AG04450 (cell line): ENCODE data around the gene NPIPA5. TPM values are rescaled to one million over a fixed set of nuclear protein-coding genes. Genes with fewer than 3 reads are reported as not detected.
"Not testable (repeated sequence)": the region's sequence is repeated elsewhere in the genome, so short reads cannot be mapped to it uniquely, and the experiment has no call there.

Source experiments
- CTCF ChIA-PET: fragments of 300-600, 350-600 bp; formaldehyde crosslinking; extraction: SDS; loops from one replicate; lab custom pipeline; 2022; ENCODE audit warnings: antibody characterized with exemption, inconsistent platforms; lab: Charles Lee
- POLR2A ChIA-PET: fragments of 350-600 bp; formaldehyde crosslinking; extraction: SDS; loops from one replicate; lab custom pipeline; 2021; ENCODE audit warnings: antibody characterized with exemption, inconsistent platforms; lab: Yijun Ruan, JAX
- DNase-seq: peaks from one replicate; pipeline ENCODE4 v3.0.0-alpha.2; 2011; ENCODE audit warnings: low read depth, low spot score
- H3K27ac ChIP-seq: one replicate; pipeline ENCODE4 v1.5.1; 2012; ENCODE audit warnings: low read depth, low read length, control low read depth
- H3K27me3 ChIP-seq: one replicate; pipeline ENCODE4 v1.6.0; 2012; ENCODE audit warnings: low read length; ENCODE audit not compliant: control insufficient read depth, insufficient read depth
- H3K4me3 ChIP-seq: 2 replicates; pipeline ENCODE4 v1.5.1; 2011; ENCODE audit warnings: mild to moderate bottlenecking, low read depth, low read length, control low read depth
- H3K9me3 ChIP-seq: 2 replicates; pipeline ENCODE4 v1.5.1; 2012; ENCODE audit warnings: low read length; ENCODE audit not compliant: control insufficient read depth, insufficient read depth
- polyA minus RNA-seq: library from RNA; depleted of rRNA, polyadenylated mRNA; stranded (reverse); fragments of >200 nt; gene quantifications from 2 replicates; pipeline ENCODE4 v1.2.3, GENCODE V29; 2011; rRNA and poly(A)+ RNA removed
- polyA plus RNA-seq: library from polyadenylated mRNA; depleted of rRNA; stranded (reverse); fragments of >200 nt; gene quantifications from 2 replicates; pipeline ENCODE4 v1.2.3, GENCODE V29; 2011; rRNA removed
- TF ChIP-seq, protein P1 (sequence below): IDR thresholded peaks from 2 replicates; pipeline ENCODE4 v1.5.1; 2011; ENCODE audit warnings: low read depth, low read length, control low read depth, inconsistent platforms

NPIPA5 gene
- polyA plus RNA-seq (13.3 and 15.9 TPM in 2 replicates), polyA minus RNA-seq (1.0 and 2.7 TPM in 2 replicates)

DNA sequence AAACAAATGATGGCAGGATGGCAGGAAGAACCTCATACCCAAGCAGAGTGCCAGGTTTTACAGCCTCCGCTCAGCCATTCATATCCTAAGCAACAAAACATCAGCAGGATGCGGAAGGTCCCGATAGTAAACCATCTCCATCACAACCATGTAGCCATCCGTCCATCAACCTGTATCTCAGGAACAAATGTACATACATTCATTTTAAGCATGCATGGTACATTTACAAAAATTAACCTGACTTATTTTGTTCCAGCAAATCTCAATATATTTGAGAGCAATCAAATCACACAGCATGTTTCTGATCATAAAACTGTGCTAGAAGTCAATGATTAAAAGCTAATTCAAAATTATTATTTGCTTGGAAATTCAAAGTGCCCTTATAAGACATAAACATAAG lies at the start of gene NPIPA5:
Gene NPIPA5 (minus strand): TSS at position 101 of the 400 bp plus-strand sequence. CDS start 0 bp downstream, at position 101.
- H3K27ac ChIP-seq, H3K27me3 ChIP-seq, CTCF ChIA-PET, DNase-seq, H3K4me3 ChIP-seq, H3K9me3 ChIP-seq, POLR2A ChIA-PET: not testable (repeated sequence)

DNA sequence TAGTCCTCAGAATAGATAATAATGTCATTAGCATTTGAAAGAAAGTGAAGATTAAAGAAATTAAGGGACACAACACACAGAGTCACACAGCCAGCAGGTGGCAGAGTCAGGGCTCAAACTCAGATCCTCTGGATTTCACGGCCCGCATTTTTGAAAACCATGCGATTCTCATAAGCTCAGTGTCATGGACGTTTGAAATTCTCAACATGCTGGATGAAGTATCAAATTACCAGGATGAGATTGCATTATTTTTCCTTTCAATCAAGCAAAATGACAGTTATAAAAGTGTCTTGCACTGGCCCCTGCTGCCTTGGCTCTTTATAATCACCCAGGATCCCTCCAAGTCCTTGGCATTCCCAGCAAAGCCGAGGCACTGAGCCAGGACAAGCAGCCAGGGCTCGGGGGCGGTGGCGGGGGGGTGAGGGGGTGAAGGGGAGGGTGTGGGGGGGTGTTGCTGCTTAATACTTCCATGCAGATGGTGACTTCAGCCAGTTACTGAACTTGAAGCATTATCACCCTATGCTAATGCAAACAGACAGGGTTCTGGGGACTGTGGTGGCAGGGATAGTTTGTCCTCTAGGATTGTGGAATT lies 49.6 kb upstream of the NPIPA5 start:
- POLR2A ChIA-PET: interaction anchor here (0.6 kb wide), 1 partner anchor 145 kb away, joined by 3 read pairs; no protein-coding TSS in a partner anchor
- Histone ChIP-seq H3K27ac (no peak overlapping the region), H3K9me3 (no peaks in the 10 kb centered on the region), H3K4me3 (peak overlapping the region; percentile 27), H3K27me3 (peaks cover 6% of the 10 kb centered on the region)
- CTCF ChIA-PET: interaction anchor here (0.7 to 2.0 kb wide), 15 partner anchors 9 to 277 kb away, joined by 3 to 16 read pairs (median 4); no protein-coding TSS in a partner anchor
- TF ChIP-seq, protein P1, sequence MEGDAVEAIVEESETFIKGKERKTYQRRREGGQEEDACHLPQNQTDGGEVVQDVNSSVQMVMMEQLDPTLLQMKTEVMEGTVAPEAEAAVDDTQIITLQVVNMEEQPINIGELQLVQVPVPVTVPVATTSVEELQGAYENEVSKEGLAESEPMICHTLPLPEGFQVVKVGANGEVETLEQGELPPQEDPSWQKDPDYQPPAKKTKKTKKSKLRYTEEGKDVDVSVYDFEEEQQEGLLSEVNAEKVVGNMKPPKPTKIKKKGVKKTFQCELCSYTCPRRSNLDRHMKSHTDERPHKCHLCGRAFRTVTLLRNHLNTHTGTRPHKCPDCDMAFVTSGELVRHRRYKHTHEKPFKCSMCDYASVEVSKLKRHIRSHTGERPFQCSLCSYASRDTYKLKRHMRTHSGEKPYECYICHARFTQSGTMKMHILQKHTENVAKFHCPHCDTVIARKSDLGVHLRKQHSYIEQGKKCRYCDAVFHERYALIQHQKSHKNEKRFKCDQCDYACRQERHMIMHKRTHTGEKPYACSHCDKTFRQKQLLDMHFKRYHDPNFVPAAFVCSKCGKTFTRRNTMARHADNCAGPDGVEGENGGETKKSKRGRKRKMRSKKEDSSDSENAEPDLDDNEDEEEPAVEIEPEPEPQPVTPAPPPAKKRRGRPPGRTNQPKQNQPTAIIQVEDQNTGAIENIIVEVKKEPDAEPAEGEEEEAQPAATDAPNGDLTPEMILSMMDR: peak; percentile 69
- no peak for DNase-seq

DNA sequence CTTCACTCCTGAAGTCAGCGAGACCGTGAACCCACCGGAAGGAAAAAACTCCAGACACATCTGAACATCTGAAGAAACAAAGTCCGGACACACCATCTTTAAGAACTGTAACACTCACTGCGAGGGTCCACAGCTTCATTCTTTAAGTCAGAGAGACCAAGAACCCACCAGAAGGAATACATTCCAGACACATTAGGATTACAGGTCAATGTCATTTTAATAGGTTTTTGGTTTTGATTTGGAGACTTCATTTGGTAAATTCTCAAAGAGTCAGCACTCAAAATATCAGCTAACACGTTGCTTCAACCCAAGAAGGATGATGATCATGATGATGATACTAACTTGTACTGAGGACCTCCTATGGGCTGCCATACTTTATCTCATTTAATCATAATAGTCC lies 48.7 kb upstream of the NPIPA5 start:
- H3K27me3 ChIP-seq: peaks cover 6% of the 10 kb centered on the region
- DNase-seq: no peak
- H3K27ac ChIP-seq: no peak overlapping the region
- ChIA-PET CTCF (interaction anchor here (1.2 to 2.0 kb wide), 6 partner anchors 10 to 278 kb away, joined by 3 to 9 read pairs (median 6); no protein-coding TSS in a partner anchor), POLR2A (no interaction called here)
- H3K9me3 ChIP-seq: no peaks in the 10 kb centered on the region
- no peak overlapping the region for H3K4me3 ChIP-seq
- TF ChIP-seq, protein P1: no peak

DNA sequence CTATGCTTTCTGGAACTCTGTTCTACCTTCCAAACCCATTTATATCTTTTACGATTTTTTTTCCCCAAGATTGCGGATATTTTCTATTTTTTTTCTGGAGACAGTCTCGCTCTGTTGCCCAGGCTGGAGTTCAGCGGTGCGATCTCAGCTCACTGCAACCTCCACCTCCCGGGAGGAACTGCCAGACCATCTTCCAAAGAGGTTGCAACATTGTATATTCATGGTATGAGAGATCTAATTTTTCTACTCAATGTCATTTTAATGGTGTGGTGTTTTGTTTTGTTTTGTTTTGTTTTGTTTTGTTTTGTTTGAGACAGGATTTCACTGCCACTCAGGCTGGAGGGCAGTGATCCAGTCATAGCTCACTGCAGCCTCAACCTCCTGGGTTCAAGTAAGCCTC lies 47.8 kb upstream of the NPIPA5 start:
- TF ChIP-seq, protein P1: no peak
- Histone ChIP-seq H3K4me3 (no peak overlapping the region), H3K27ac (no peak overlapping the region), H3K27me3 (peaks cover 6% of the 10 kb centered on the region), H3K9me3 (no peaks in the 10 kb centered on the region)
- ChIA-PET POLR2A (interaction anchor here (0.6 kb wide), 1 partner anchor 102 kb away, joined by 4 read pairs; no protein-coding TSS in a partner anchor), CTCF (interaction anchor here (0.6 to 1.4 kb wide), 3 partner anchors 125 to 770 kb away, joined by 3 to 7 read pairs (median 5); partner anchors contain the start of gene MARF1)
- DNase-seq: no peak

DNA sequence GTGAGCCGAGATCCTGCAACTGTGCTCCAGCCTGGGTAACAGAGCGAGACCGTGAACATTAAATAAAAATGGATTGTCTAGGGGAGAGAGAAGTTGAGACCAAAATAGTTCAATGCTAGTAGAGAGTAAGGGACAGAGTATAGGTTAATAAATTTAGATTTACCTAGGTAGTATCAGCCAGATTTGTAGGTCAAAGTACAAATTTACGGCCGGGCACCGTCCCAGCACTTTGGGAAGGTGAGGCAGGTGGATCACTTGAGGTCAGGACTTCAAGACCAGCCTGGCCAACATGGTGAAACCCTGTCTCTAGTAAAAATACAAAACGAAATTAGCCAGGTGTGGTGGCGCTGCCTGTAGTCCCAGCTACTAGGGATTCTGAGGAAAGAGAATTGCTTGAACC lies 44.1 kb upstream of the NPIPA5 start:
- Histone ChIP-seq H3K4me3 (no peak overlapping the region), H3K9me3 (no peaks in the 10 kb centered on the region), H3K27ac (no peak overlapping the region), H3K27me3 (peaks cover 6% of the 10 kb centered on the region)
- TF ChIP-seq, protein P1: no peak
- no peak for DNase-seq
- ChIA-PET CTCF (no interaction called here), POLR2A (no interaction called here)

DNA sequence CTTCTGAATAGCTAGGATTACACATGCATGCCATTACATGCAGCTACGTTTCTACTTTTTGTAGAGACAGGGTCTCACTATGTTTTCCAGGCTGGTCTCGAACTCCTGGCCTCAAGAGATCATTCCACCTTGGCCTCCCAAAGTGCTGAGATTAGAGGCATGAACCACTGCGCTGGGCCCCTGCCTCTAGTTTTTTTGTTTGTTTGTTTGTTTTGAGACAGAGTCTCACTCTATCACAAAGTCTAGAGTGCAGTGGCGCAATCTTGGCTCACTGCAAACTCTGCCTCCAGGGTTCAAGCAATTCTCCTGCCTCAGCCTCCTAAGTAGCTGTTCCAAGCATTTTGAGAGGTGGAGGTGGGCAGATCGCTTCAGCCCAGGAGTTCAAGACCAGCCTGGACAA lies 43.6 kb upstream of the NPIPA5 start:
- DNase-seq, H3K27me3 ChIP-seq, H3K9me3 ChIP-seq, H3K27ac ChIP-seq, POLR2A ChIA-PET, H3K4me3 ChIP-seq: not testable (repeated sequence)
- CTCF ChIA-PET: interaction anchor here (0.6 kb wide), 1 partner anchor 9 kb away, joined by 3 read pairs; no protein-coding TSS in a partner anchor
